Effector memory CD8-positive, alpha-beta T cell (primary cell): Measurements from ENCODE around the gene CHI3L2.

Source experiments
- ATAC-seq: fragments of 150-1000 bp; cut with Tn5 transposase; replicated peaks from 2 replicates; pipeline ENCODE4 v1.10.0; 2021; ENCODE audit warnings: mild to moderate bottlenecking, moderate library complexity
- DNase-seq, 3 experiments: peaks; one replicate each; pipeline ENCODE4 v3.0.0; 2021
- H3K27ac Mint-ChIP-seq, 2 donors: one replicate each; pipeline ENCODE4 v1.8.0; 2022; ENCODE audit warnings: mild to moderate bottlenecking in 2 of 2, mixed read lengths in 2 of 2, moderate library complexity in 2 of 2
- H3K27me3 Mint-ChIP-seq, 2 donors: one replicate each; pipeline ENCODE4 v1.8.0; 2022; ENCODE audit warnings: mixed read lengths in 2 of 2
- H3K36me3 Mint-ChIP-seq: one replicate; pipeline ENCODE4 v1.8.0; 2022; ENCODE audit warnings: mild to moderate bottlenecking, moderate library complexity, mixed read lengths; ENCODE audit not compliant: insufficient read depth
- H3K4me1 Mint-ChIP-seq, 2 donors: one replicate each; pipeline ENCODE4 v1.8.0; 2022; ENCODE audit warnings: low read depth in 2 of 2, mixed read lengths in 2 of 2
- H3K4me3 Mint-ChIP-seq, 2 donors: one replicate each; pipeline ENCODE4 v1.8.0; 2022; ENCODE audit warnings: mild to moderate bottlenecking in 2 of 2, mixed read lengths in 2 of 2, moderate library complexity in 2 of 2
- H3K9me3 Mint-ChIP-seq, 2 donors: one replicate each; pipeline ENCODE4 v1.8.0; 2022; ENCODE audit warnings: mixed read lengths in 2 of 2

CHI3L2 gene

DNA sequence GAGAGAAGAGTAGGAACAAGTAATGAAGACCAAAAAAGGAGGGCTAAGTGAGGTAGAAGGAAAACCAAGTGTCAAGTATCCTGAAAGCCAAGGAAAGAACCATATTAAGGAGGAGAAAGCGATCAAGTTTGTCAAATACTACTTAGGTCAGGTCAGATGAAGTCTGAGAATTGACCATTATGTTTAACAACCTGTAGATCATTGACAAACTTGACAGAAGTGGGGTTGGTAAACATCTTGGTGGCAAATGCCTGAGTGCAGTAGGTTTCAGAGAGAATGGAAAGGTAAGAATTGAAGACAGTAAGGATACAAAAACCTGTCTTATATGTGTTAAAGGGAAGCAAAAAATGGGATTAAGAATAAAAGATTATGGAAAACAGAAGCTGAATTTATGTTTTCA, 59.4 kb downstream of the CHI3L2 start:
- H3K4me1 Mint-ChIP-seq: no peaks in the 10 kb centered on the region
- DNase-seq (no peak), ATAC-seq (no peak)
- H3K36me3 Mint-ChIP-seq: no peaks in the 10 kb centered on the region
- no peak overlapping the region for H3K27ac Mint-ChIP-seq
- no peaks in the 10 kb centered on the region for H3K27me3 Mint-ChIP-seq
- no peaks in the 10 kb centered on the region for H3K9me3 Mint-ChIP-seq
- no peak overlapping the region for H3K4me3 Mint-ChIP-seq

DNA sequence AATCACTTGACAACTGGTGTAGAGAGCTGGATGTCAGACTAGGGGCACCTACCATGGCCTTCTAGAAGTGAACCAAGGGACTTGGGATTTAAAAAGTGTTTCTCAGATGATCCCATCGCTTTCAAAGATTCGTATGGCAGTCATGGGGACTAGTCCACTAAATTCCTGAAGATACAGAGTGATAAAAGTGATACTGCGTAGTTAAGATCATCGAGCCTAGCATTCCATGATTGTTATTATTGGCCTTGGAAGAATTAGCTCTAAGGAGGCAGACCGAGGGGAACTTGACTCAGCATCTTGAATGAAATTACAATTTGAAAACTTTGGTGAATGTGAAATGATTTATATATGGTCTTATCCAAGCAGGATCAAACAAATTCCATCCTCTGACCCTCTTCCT, 61.9 kb downstream of the CHI3L2 start:
- Mint-ChIP-seq H3K4me1 (peaks cover 0 to under 1% of the 10 kb centered on the region in 2 donors), H3K27me3 (no peaks in the 10 kb centered on the region), H3K4me3 (no peak overlapping the region), H3K27ac (no peak overlapping the region), H3K36me3 (no peaks in the 10 kb centered on the region), H3K9me3 (no peaks in the 10 kb centered on the region)
- no peak for ATAC-seq
- no peak for DNase-seq

DNA sequence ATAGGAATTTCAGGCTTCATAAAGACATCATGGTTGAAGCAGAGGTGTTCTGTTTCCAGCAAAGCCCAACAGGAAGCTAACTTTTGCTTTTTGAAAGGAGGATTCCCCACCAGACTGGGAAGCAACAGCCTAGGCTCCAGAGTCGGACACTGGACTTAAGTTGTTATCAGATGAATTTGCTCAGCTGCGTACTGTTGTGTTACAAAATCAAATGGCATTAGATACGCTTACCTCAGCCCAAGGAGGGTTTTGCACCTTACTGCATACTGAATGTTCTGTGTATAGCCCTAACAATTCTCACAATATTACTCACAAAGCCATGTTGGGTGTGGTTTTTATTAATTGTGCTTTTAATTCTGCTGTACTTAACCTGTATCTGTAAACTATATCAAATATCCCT, 62.6 kb downstream of the CHI3L2 start:
- Mint-ChIP-seq H3K27me3 (no peaks in the 10 kb centered on the region), H3K4me1 (peaks cover 0 to 4% of the 10 kb centered on the region in 2 donors), H3K4me3 (no peak overlapping the region), H3K36me3 (no peaks in the 10 kb centered on the region), H3K27ac (no peak overlapping the region), H3K9me3 (no peaks in the 10 kb centered on the region)
- no peak for ATAC-seq
- no peak for DNase-seq

DNA sequence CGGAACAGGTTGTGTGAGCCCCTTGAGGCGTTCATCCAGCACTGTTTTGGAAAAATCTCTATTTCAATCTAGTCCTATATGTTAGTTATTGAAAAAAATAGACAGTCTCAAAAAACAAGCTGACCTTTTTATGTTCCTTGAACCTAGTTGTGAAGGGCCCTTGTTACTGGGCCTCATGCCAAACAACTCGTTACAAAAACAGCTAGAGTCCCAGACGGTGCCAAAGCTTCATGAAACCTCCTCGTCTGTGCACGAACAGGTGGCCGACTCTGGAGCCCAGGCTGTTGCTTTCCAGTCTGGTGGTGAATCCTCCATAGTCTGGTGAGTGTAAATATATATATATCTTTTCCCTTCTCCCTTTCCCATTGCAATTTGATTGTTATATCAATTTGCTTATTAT, 63.1 kb downstream of the CHI3L2 start, which contains the start of gene CHIA:
Gene CHIA, plus strand, starts transcription at position 222 of the 400 bp plus-strand sequence. CDS start 19,617 bp downstream, outside the sequence.
- ATAC-seq (no peak), DNase-seq (no peak)
- Mint-ChIP-seq H3K36me3 (no peaks in the 10 kb centered on the region), H3K4me3 (no peak within 1 kb of the TSS), H3K4me1 (peaks cover 0 to 4% of the 10 kb centered on the region in 2 donors), H3K27ac (no peak within 1 kb of the TSS), H3K9me3 (no peaks in the 10 kb centered on the region), H3K27me3 (no peaks in the 10 kb centered on the region)
